H1 (cell line): ENCODE data around the gene MZF1. TPM values are rescaled to one million over a fixed set of nuclear protein-coding genes. Genes with fewer than 3 reads are reported as not detected.

Experiments used
- CHD1 ChIP-seq: IDR thresholded peaks from 2 replicates; pipeline ENCODE4 v1.6.1; 2012; ENCODE audit warnings: low read depth, low read length, improper control_type of control experiment
- CREB1 ChIP-seq: IDR thresholded peaks from 2 replicates; pipeline ENCODE4 v1.6.1; 2012; ENCODE audit warnings: inconsistent platforms
- CTBP2 ChIP-seq: IDR thresholded peaks from 2 replicates; pipeline ENCODE4 v1.7.0; 2011; ENCODE audit warnings: borderline replicate concordance, mild to moderate bottlenecking, moderate library complexity, mixed read lengths, low read length; ENCODE audit not compliant: insufficient read depth, insufficient read length
- EGR1 ChIP-seq: IDR thresholded peaks from 2 replicates; pipeline ENCODE4 v1.6.1; 2011; ENCODE audit warnings: low read depth, low read length, borderline replicate concordance
- FOSL1 ChIP-seq: IDR thresholded peaks from 2 replicates; pipeline ENCODE4 v1.6.1; 2011; ENCODE audit warnings: mild to moderate bottlenecking, low read depth, low read length, moderate library complexity; ENCODE audit not compliant: insufficient read depth
- KDM4A ChIP-seq: IDR thresholded peaks from one replicate; pipeline ENCODE4 v1.7.1; 2012; ENCODE audit warnings: low read depth, mild to moderate bottlenecking, moderate library complexity, low read length, inconsistent platforms; ENCODE audit not compliant: severe bottlenecking
- KDM5A ChIP-seq: fragments of 200-600 bp; IDR thresholded peaks from 2 replicates; pipeline ENCODE4 v1.7.1; 2012; ENCODE audit warnings: mild to moderate bottlenecking, low read length, inconsistent platforms, mixed read lengths
- NRF1 ChIP-seq: IDR thresholded peaks from 2 replicates; pipeline ENCODE4 v1.6.1; 2011; ENCODE audit warnings: mild to moderate bottlenecking, low read depth, low read length, improper control_type of control experiment
- PHF8 ChIP-seq: fragments of 200-600 bp; sonication (generic); conservative IDR thresholded peaks from 2 replicates; pipeline ENCODE4 v1.7.1; 2012; ENCODE audit warnings: low read depth, mild to moderate bottlenecking, inconsistent platforms, low read length, moderate library complexity
- POLR2AphosphoS5 ChIP-seq: IDR thresholded peaks from 2 replicates; pipeline ENCODE4 v1.6.1; 2011; ENCODE audit warnings: low read depth, low read length
- RFX5 ChIP-seq: IDR thresholded peaks from 2 replicates; pipeline ENCODE4 v1.6.1; 2011; ENCODE audit warnings: low read depth, low read length, improper control_type of control experiment, borderline replicate concordance
- SIRT6 ChIP-seq: IDR thresholded peaks from one replicate; pipeline ENCODE4 v1.7.1; 2012; ENCODE audit warnings: low read length, inconsistent platforms
- TBP ChIP-seq: IDR thresholded peaks from 2 replicates; pipeline ENCODE4 v1.6.1; 2011; ENCODE audit warnings: low read depth, low read length, improper control_type of control experiment
- polyA plus RNA-seq, 7 experiments: library from polyadenylated mRNA; depleted of rRNA in 3 of 7; stranded (reverse) in 5 of 7; unstranded in 2 of 7; fragments of >200 nt in 5 of 7; fragments of 200-250 nt in 2 of 7; gene quantifications; 1 replicate in 5 of 7; 2 replicates in 1 of 7; 4 replicates in 1 of 7; pipeline versions ENCODE4 v1.2.1 to v1.2.3, GENCODE V29; 2011 to 2013; ENCODE audit warnings: missing spikeins in 2 of 7, mixed read lengths in 2 of 7
- total RNA-seq: library from RNA; stranded (reverse); fragmentation: NEBNext Ultra II Directional; extraction: Animal tissue kit (Norgen Biotek cat#: 25700); gene quantifications from 2 replicates; pipeline ENCODE4 v1.2.1, GENCODE V29; 2021
- TF ChIP-seq, protein P1 (sequence below): IDR thresholded peaks from 2 replicates; pipeline ENCODE4 v1.6.1; 2012; ENCODE audit warnings: inconsistent platforms

Gene MZF1
- total and polyA plus RNA-seq, 2 of the 8 experiments (the other 6 are each of a cell fraction or from before 2014, with no cell fraction given) = 15.2 to 25.0 TPM

DNA sequence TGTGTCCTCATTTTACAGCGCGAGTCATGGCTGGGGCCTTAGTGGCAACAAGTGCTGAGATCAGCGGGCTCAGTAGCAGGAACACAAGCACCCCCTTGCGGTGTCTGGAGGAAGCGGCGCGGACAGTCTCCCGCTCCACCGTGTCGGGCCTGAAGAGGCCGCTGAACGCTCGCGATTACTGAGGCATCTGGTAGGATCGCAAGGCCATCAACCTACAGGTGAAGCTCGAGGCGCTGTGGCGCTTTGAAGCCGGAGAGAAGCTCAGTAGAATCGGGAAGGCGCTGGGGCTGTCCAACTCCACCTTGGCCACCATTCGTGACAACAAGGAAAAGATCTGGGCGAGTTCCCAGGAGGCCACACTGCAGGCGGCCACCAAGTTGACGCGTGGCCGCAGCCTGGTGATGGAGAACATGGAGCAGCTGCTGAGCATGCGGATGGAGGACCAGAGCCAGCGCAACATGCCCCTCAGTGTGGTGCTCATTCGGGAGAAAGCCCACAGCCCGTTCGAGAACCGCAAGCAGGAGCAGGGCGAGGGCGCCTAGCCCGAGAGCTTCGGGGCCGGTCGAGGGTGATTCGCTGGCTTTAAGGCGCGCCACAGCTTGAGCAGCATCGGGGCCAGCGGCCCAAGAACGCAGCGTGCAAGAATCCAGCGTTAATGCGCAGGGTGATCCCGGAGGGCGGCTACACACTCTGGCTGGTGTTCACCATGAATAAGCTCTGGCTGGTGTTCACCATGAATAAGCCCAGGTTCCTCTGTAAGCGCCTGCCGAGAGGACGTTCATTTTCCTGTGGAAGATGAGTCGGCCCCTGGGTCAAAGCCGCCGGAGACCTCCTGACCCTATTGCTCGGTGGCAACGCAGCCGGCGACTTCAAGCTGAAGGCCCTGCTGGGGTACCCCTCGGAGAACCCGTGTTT lies 8.3 kb upstream of the MZF1 start (continued):
- no peak for TF ChIP-seq KDM4A
- no peak for TF ChIP-seq KDM5A
- TF ChIP-seq NRF1 = no peak
- TF ChIP-seq, protein P1, sequence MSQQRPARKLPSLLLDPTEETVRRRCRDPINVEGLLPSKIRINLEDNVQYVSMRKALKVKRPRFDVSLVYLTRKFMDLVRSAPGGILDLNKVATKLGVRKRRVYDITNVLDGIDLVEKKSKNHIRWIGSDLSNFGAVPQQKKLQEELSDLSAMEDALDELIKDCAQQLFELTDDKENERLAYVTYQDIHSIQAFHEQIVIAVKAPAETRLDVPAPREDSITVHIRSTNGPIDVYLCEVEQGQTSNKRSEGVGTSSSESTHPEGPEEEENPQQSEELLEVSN = peak; percentile 57; the same call in 1 of the 2 replicates
- TF ChIP-seq CHD1 = no peak
- no peak for TF ChIP-seq CTBP2
- TF ChIP-seq CREB1 = peak; percentile 76
- TF ChIP-seq SIRT6 = no peak
- TF ChIP-seq PHF8 = no peak
- TF ChIP-seq RFX5 = no peak
- no peak for TF ChIP-seq EGR1
- peak; percentile 70; the same call in 1 of the 2 replicates for TF ChIP-seq POLR2AphosphoS5
- TF ChIP-seq TBP = no peak; the same call in 1 of the 2 replicates
- TF ChIP-seq FOSL1 = no peak
- TF ChIP-seq, all 59 proteins: peak for 19
